Right cardiac atrium (tissue), 5 donors: ENCODE measurements around the gene PACS2. TPM values are rescaled to one million over a fixed set of nuclear protein-coding genes. Genes with fewer than 3 reads are reported as not detected.
A peak's percentile ranks its signal among the peaks of the same experiment; 100 is the strongest.

Experiments used
- ATAC-seq, 2 donors: fragments of 200-7000 bp; cut with Tn5 transposase; one replicate each; pipeline versions ENCODE4 v1.8.0 to v1.9.1; 2020; ENCODE audit warnings: moderate library complexity in 2 of 2, mild to moderate bottlenecking in 1 of 2
- DNase-seq, 3 donors: peaks; one replicate each; pipeline ENCODE4 v3.0.0-alpha.2; 2020
- H3K27ac ChIP-seq: one replicate; pipeline ENCODE4 v1.5.1; 2013; ENCODE audit warnings: mild to moderate bottlenecking, low read length, control low read depth, moderate library complexity
- H3K27me3 ChIP-seq: one replicate; pipeline ENCODE4 v1.6.1; 2013; ENCODE audit not compliant: control insufficient read depth, insufficient read depth
- H3K4me1 ChIP-seq: one replicate; pipeline ENCODE4 v1.6.1; 2013; ENCODE audit warnings: low read length; ENCODE audit not compliant: control insufficient read depth, insufficient read depth
- H3K4me3 ChIP-seq: one replicate; pipeline ENCODE4 v1.5.1; 2013; ENCODE audit warnings: low read length, control low read depth
- H3K9me3 ChIP-seq: one replicate; pipeline ENCODE4 v1.6.1; 2013; ENCODE audit warnings: low read length; ENCODE audit not compliant: control insufficient read depth
- WGBS: extraction: QIAGEN DNeasy Blood & Tissue Kit; methylation state at CpG from one replicate; pipeline ENCODE4 v1.1.7; 2013; 5-methylcytosine and 5-hydroxymethylcytosine counted together
- intact Hi-C, 4 donors: fragments of 100-400 bp; cut with DNase I; formaldehyde crosslinking; loops; one replicate each; pipeline versions ENCODE4 v1.11.0 to v1.14.0; 2022 to 2023
- polyA plus RNA-seq: library from polyadenylated mRNA; stranded (reverse); fragments of 200-250 nt; gene quantifications from one replicate; pipeline ENCODE4 v1.2.3, GENCODE V29; 2013
- total RNA-seq, 4 donors: library from RNA; stranded (reverse); fragmentation: NEBNext Ultra II Directional; extraction: Animal tissue kit (Norgen Biotek cat#: 25700); gene quantifications; one replicate each; pipeline ENCODE4 v1.2.1, GENCODE V29; 2021
- donor health status: healthy with polysubstance abuse.
- donor health status: DM: no; HTN: yes; CAD: no.
- donor health status: DM: no; HTN: no; CAD: no.
- donor health status: DM: no; HTN: yes; CAD: no; lungs with severe emphysema.
- donor health status: DM: yes; HTN: yes; CAD: no.

Gene PACS2
- total and polyA plus RNA-seq, 5 donors, result 50.6 to 67.0 (median 63.0) TPM

DNA sequence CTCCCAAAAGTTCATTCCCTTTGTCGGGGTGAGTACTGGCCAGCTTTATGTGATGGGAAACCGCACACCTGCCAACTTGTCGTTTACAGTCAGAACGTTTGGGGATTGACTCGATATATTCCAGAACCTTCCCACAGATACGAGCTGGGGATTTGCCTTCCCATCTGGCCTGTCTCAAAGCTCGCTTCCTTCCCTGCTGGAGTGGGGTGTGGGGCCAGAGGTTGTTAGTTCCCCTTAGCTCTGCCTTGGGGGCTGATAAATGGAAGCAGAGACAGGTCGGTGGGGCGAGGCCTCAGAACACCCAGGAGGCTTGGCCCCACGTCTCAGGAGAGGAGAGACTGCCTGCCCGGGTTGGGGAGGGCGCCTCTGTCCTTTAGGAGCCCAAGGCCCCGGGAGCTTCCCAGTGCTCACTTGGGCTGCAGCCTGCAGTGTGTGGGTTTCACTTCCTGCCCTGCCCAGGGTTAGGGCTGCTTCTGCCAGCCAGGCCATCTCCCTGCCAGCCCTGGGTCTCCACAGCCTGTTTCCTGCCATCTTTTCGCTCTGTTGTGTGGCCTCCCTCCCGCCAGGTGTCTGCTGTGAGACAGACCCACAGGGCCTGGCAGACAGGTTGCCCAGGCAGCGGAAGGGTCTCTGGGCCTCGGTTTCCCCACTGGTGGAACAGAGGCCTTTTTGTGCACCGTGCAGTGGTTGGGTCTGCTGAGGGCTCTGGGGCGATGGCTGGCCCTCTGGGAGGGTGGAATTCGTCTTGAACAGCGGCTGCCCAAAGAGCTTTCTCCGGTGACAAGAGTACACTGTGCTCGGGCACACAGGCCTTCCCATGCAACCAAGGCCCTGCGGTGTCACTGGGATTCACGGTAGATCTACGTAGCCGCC lies 75.7 kb downstream of the PACS2 start:
- H3K4me3 ChIP-seq, result no peak overlapping the region
- DNase-seq (peak; percentile 12 to 74 (median 68)), ATAC-seq (peak; percentile 3 to 4)
- H3K27me3 ChIP-seq, result no peaks in the 10 kb centered on the region
- no peaks in the 10 kb centered on the region for H3K4me1 ChIP-seq
- no peak overlapping the region for H3K27ac ChIP-seq
- H3K9me3 ChIP-seq, result no peaks in the 10 kb centered on the region
- intact Hi-C loops, result no loop called here
- 77% methylated on average over 27 of the region's 27 CpGs for WGBS

DNA sequence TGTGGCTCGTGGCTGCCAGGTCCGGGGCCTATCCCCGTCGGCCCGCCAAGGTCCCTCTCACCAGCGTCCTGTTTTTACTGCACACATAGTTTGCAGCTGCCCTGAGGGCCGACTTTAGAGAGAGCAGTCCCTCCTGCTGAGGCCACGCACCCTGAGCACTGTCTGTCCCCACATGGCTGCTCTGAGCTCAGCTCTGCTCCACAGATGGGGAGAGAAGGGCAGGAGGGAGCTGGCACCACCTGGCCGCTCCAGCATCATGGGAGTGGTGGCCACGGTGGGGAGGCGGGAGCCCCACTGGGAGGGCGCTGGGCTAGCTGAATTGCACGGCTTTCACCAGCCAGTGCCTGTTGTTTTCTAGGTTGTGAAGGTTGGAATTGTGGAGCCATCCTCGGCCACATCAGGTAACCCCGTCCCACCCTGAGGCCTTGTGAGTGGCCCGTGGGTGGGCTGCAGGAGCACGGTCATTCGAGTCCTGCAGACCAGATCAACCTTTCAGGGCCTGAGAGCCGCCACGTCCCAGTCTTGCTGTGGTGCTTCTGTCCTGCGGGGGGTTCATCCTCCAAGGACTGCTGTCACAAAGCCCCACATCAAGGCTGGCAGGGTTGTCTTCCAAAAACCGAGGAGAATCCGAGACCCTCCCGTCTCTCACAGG lies 76.4 kb downstream of the PACS2 start:
- ATAC-seq, result no peak
- Histone ChIP-seq H3K9me3 (no peaks in the 10 kb centered on the region), H3K4me3 (no peak overlapping the region), H3K27ac (no peak overlapping the region), H3K4me1 (no peaks in the 10 kb centered on the region), H3K27me3 (no peaks in the 10 kb centered on the region)
- DNase-seq, result peak in 2 of 3 donors; percentile 40 to 48
- 92% methylated on average over 24 of the region's 24 CpGs for WGBS
- intact Hi-C loops, result no loop called here

DNA sequence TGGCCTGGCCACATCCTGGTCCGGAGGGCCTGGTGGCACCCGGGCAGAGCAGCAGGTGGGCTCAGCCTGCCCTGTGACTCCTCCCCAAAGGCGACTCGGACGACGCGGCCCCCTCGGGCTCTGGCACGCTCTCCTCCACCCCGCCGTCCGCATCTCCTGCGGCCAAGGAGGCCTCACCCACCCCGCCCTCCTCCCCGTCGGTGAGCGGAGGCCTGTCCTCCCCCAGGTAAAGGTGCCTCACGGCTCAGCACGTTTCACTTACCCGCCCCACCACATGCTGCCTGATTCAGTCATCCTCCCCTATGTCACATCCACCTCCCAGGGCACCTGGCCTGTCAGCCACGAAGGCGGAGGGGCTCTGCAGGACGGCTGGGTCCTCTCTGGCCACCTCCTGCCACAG lies 77.0 kb downstream of the PACS2 start:
- Histone ChIP-seq H3K4me3 (no peak overlapping the region), H3K27ac (no peak overlapping the region), H3K4me1 (no peaks in the 10 kb centered on the region), H3K27me3 (no peaks in the 10 kb centered on the region), H3K9me3 (no peaks in the 10 kb centered on the region)
- intact Hi-C loops, result no loop called here
- no peak for ATAC-seq
- DNase-seq, result peak; percentile 19 to 69 (median 49)
- WGBS, result 89% methylated on average over 23 of the region's 23 CpGs

DNA sequence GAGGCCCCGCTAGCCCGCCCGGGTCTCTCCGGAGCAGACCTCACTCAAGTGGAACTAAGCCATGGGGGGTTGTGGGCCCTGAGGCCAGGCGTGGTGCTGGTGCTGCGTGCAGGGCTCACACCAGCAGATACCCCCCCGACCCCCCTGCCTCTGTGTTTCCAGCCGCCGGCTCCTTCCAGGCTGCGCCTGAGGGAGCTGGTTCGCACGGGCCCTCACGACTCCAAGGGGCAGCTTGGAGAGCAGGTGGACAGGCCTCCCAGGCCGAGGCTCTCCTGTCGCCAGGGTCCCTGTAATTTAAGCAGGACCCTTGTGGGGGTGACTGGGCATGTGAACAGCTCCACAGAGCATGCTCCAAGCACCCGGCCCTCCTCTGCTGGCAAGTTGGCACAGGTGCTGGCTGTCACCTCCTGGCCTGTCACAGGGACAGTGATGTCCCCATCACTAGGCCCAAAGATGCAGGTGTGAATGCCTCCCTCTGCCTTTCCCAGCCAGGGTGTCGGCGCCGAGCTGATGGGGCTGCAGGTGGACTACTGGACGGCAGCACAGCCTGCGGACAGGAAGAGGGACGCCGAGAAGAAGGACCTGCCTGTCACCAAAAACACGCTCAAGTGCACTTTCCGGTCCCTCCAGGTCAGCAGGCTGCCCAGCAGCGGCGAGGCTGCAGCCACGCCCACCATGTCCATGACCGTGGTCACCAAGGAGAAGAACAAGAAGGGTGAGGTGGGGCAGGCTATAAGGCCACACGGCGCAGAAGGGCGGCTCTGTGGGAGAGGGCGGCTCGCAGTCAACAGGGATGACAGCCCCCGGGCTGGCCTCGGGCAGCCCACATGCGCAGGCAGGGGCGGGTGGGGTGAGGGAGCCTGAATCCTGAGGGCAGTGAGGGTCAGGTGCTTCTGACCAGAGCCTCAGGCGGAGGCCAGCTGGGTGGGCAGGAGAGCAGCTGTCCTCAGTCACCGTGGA lies 77.9 kb downstream of the PACS2 start:
- intact Hi-C loops, result no loop called here
- peak; percentile 11 to 48 (median 42) for DNase-seq
- no peak for ATAC-seq
- no peaks in the 10 kb centered on the region for H3K4me1 ChIP-seq
- H3K4me3 ChIP-seq, result no peak overlapping the region
- no peak overlapping the region for H3K27ac ChIP-seq
- 94% methylated on average over 40 of the region's 40 CpGs for WGBS
- H3K9me3 ChIP-seq, result no peaks in the 10 kb centered on the region
- no peaks in the 10 kb centered on the region for H3K27me3 ChIP-seq

DNA sequence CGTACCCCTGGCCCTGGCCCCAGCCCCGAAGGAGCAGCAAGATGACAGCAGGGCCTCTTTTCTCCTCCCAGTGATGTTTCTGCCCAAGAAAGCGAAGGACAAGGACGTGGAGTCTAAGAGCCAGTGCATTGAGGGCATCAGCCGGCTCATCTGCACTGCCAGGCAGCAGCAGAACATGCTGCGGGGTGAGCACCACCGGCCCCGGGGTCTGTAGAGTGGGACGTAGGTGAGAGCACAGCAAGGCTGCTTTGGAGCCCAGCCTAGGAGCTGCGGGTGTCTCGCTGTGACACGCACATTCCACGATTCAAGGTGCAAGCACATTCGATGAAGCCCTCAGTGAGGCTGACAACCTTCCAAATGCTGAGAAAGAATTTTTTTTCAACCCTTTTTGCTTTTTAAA lies 78.6 kb downstream of the PACS2 start:
- Histone ChIP-seq H3K9me3 (no peaks in the 10 kb centered on the region), H3K4me3 (no peak overlapping the region), H3K27ac (no peak overlapping the region), H3K4me1 (peaks cover 2% of the 10 kb centered on the region), H3K27me3 (no peaks in the 10 kb centered on the region)
- intact Hi-C loops, result no loop called here
- WGBS, result 94% methylated on average over 14 of the region's 14 CpGs
- DNase-seq (peak in 2 of 3 donors; percentile 37 to 48), ATAC-seq (no peak)

DNA sequence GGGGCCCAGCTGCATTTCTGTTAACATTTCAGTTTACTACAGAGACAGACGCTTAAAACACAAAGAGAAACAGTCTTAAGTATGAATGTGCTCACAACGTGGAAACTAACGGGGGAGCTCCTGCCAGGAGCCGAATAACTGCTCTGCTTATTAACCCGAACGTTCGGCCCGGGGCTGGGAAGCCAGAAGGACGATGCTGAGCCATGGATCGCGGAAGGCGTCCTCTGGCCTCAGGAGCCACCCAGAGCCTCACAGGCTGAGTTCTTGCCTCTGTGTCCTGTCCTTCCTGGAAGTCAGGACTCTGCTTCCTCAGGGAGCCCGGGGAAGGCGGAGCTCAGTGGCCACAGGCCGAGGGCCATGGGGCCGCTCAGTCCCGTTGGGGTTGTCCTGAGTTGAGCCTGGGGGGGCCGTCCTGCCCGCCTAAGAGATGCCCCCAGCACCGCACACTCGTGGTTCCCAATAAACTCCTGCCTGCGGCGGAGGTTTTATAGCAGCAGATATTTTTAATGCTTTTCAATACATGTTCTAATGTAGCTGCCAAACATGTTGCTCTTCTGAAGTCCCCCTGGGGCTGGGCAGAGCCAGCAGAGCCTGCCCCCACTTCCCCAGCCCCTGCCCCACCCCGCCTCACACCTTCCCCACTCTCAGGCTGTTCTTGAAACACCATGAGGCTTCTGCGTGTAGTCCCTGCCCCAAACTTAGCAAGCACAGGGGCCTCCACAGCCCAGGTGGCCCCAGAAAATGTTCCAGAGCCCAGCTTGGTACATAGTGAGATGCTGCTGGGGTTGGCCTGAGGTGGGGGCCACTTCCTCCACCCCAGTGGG lies 80.4 kb downstream of the PACS2 start:
- Histone ChIP-seq H3K4me3 (no peak overlapping the region), H3K27ac (no peak overlapping the region), H3K9me3 (no peaks in the 10 kb centered on the region), H3K27me3 (no peaks in the 10 kb centered on the region), H3K4me1 (peaks cover 5% of the 10 kb centered on the region)
- no peak for ATAC-seq
- 84% methylated on average over 25 of the region's 25 CpGs for WGBS
- peak in 2 of 3 donors; percentile 45 to 55 for DNase-seq
- intact Hi-C loops, result no loop called here

DNA sequence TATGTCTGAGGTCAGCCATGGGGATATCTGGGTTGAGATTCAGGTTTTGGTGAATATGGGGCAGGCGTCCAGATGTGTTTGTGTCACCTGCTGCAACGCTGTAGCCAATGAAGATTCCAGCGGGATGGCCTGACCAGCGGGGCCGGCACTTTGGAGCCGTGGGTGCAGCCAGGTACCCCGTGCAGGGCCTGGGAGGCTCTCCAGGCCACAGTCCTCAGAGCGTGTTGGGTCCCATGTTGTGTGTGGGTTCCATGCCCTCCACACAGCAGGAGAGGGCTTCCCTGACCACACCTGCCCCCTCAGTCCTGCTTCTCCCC lies 80.9 kb downstream of the PACS2 start:
- no peak overlapping the region for H3K4me3 ChIP-seq
- peaks cover 5% of the 10 kb centered on the region for H3K4me1 ChIP-seq
- intact Hi-C loops, result no loop called here
- H3K9me3 ChIP-seq, result no peaks in the 10 kb centered on the region
- H3K27me3 ChIP-seq, result no peaks in the 10 kb centered on the region
- no peak for ATAC-seq
- peak in 1 of 3 donors; percentile 33 for DNase-seq
- 96% methylated on average over 8 of the region's 8 CpGs for WGBS
- no peak overlapping the region for H3K27ac ChIP-seq

DNA sequence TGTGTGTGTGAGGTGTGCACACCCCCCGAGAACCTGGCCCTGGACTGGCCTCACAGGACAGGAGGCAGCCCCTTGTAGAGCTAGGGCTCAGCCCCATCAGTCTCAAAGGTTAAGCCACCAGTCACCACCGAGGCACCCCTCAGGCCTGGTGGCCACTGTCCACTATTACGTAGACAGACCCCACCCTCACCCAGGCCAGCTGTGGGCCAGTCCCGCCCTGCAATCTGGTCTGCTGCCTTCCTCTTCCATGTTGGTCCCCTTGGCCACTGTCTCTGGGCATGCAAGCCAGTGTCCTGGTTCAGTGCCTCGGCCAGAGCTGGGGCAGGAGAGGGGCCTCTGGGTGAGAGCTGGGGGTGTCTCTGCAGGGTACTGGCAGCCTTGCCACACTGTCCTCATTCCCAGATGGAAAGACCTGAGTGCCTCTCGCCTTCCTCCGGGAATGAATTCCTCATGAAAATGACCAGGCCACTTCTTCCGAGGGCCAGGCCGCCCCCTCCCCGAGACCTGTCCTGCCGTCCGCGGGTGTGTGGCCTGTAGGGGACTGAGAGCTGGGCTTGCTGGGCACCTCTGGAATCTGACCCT lies 82.9 kb downstream of the PACS2 start:
- DNase-seq (peak; percentile 23 to 64 (median 63)), ATAC-seq (peak in 1 of 2 donors; percentile 1)
- Histone ChIP-seq H3K27me3 (no peaks in the 10 kb centered on the region), H3K4me3 (peak overlapping the region; percentile 84), H3K27ac (peak overlapping the region; percentile 28), H3K9me3 (no peaks in the 10 kb centered on the region), H3K4me1 (peaks cover 5% of the 10 kb centered on the region)
- 79% methylated on average over 13 of the region's 13 CpGs for WGBS
- intact Hi-C loops, result no loop called here

DNA sequence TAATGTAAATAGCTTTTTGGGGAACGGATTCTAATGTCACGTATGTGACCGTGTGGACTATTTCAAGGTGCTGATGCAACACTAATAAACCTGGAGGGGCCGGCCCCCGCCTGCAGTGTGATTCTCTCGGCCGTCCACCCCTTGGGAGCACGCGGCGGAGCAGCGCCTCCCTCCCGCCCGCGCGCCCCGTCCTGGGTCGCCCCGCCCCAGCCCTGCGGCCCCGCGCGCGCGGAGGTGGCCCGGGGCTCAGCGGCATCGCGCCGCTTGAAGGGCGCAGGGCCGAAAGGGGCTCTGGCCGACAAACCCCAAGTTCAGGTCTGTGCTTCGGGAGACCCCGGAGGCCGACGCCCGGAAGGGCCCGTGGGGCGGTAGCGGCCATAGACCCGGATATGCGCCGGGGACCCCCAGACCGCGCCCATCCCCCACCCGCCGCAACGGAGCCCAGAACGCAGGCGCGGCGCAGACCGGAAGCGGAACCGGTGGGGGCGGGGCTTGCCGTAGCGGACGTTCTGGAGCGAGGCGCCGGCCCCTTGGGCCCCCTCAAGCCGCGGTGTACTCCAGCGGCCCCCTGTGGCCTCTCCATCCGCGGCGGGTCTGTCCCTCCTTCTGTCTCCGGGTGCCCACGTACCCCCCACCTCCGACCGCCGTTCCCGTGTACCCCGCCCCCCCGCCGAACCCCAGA lies 83.6 kb downstream of the PACS2 start, which contains the start of gene TEX22:
TEX22 (plus strand) TSS at position 495 of the 682 bp plus-strand sequence. CDS start 803 bp downstream, outside the sequence.
- Histone ChIP-seq H3K27ac (peak within 1 kb of the TSS; percentile 72), H3K27me3 (no peaks in the 10 kb centered on the region), H3K4me1 (peaks cover 5% of the 10 kb centered on the region), H3K9me3 (no peaks in the 10 kb centered on the region), H3K4me3 (peak within 1 kb of the TSS; percentile 84)
- DNase-seq (peak; percentile 93 to 98 (median 98)), ATAC-seq (peak; percentile 92 to 93)
- intact Hi-C loops, result no loop called here
- WGBS, result under 1% methylated on average over 77 of the region's 77 CpGs
